Pons (tissue), 1 donor: Measurements from ENCODE around the gene RTN4.
A peak's percentile ranks its signal among the peaks of the same experiment; 100 is the strongest.

Experiments used
- DNase-seq: peaks from one replicate; pipeline ENCODE4 v3.0.0-alpha.2; 2016; ENCODE audit warnings: low spot score

Gene RTN4

DNA sequence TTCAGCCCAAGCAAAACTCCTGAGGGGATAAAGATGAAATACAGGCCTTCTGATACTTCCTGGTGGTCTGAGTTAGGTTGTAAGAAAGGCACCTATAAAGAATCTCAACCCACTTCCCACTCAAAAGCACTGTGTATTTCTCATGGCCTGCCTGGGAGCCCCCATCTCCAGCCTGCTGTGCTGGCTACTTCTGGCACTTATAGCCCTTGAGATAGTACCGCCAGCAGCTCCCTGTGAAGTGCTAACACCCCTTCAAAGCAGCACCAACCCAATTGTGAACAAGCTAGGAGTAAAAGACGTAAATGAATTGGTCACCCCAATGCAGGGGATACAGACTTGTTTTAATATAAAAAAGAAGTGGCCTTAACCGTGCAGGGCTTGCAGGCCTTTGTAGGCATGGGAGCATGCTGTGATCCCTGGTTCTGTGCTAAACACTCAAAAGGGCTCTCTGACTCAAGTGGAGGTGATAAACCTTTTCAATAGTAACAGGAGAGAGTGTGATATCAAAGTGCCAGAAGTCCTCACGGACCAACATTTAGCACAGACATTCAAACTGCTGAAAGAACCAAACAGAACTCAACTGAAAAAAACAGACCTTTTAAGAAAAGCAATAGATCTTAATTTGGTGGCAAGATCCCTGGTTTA, 80.8 kb downstream of the RTN4 start:
- DNase-seq: no peak

- DNase-seq: no peak
Observed at GRCh38 chr2:54968561-54969218, 81.6 kb downstream of the RTN4 start.

- no peak for DNase-seq
Observed at GRCh38 chr2:54967759-54968365, 82.4 kb downstream of the RTN4 start.

DNA sequence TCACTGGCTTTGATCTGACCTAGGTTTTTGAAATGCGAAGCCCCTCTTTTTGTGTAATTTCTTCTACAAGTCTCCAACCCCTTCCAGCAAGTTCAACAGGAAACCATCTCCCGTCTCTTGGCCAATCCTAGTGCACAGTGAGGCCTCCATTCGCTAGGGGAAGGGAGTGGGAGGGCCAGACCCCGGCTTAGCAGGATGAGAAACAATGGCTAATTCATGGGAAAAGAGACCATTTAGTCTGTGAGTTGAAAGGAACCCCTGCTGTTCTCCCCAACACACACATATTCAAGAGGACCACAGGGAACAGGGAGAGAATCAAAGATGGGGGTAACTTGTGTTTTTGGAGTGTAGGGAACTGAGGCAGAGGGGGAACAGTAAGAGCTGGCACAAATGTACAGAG, 83.0 kb downstream of the RTN4 start:
- peak; percentile 69 for DNase-seq

DNA sequence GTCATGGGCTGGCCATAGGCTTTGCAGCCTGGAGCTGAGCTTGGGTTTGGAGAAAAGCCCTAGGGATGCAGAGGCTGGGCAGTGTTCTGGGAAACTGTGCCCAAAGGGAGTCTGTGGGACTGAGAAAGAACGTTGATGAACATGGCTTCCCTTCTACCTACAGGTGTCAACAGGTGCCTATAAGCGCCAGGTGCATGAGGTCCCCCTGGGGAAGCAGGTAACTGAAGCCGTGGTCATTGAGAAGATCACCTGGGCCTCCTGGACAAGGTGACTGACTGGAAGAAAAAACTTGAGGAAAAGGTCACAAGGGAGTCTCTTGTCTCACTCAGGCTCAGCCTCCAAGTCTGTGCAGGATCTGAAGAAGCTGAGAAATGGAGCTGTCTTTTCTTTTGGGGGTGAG, 83.4 kb downstream of the RTN4 start:
- DNase-seq: no peak

- no peak for DNase-seq
Observed at GRCh38 chr2:54966165-54966832, 84.0 kb downstream of the RTN4 start.

- no peak for DNase-seq
Observed at GRCh38 chr2:54965425-54965824, 84.8 kb downstream of the RTN4 start.

- no peak for DNase-seq
Observed at GRCh38 chr2:54964816-54965215, 85.4 kb downstream of the RTN4 start.

GRCh38 chr2:54964271-54964670, 86.0 kb downstream of the RTN4 start:
- no peak for DNase-seq

DNA sequence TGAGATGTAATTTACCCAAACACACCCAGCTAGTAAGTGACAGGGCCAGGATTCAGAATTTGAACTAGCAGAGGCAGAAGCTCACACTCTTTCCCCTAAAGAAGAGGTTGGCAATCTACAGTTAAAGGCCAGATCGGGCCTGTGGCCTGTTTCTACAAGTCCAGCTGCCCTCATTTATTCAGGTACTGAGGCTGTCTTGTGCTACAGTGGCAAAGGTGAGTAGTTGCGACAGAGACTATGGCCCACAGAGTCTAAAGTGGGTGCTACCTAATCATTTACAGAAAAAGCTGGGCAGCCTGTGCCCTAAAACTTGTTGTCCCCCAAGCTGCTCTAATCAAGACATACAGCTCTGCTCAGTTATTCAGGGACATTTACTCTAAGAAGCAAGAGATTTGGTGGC, 86.8 kb downstream of the RTN4 start:
- DNase-seq: no peak

GRCh38 chr2:54962935-54963440, 87.3 kb downstream of the RTN4 start:
- no peak for DNase-seq

DNA sequence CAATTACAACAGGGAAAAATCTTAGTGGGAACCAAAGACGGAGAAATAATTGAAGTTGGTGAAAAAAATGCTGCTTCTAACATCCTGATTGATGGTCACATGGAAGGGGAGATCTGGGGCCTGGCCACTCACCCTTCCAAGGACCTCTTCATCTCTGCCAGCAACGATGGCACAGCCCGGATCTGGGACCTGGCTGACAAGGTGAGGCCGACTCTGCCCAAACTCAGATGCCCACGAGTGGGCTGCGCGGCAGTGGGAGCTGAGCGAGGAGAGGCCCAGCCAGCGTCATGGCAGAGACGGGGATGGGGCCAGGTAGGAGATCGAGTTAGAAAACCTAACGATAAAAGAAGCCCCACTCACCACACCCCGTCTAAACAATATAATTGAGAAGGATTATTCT, 87.7 kb downstream of the RTN4 start:
- DNase-seq: no peak

- no peak for DNase-seq
Observed at GRCh38 chr2:54960164-54960563, 90.1 kb downstream of the RTN4 start.

- DNase-seq: peak; percentile 58
Observed at GRCh38 chr2:54958717-54959371, 91.4 kb downstream of the RTN4 start.

DNA sequence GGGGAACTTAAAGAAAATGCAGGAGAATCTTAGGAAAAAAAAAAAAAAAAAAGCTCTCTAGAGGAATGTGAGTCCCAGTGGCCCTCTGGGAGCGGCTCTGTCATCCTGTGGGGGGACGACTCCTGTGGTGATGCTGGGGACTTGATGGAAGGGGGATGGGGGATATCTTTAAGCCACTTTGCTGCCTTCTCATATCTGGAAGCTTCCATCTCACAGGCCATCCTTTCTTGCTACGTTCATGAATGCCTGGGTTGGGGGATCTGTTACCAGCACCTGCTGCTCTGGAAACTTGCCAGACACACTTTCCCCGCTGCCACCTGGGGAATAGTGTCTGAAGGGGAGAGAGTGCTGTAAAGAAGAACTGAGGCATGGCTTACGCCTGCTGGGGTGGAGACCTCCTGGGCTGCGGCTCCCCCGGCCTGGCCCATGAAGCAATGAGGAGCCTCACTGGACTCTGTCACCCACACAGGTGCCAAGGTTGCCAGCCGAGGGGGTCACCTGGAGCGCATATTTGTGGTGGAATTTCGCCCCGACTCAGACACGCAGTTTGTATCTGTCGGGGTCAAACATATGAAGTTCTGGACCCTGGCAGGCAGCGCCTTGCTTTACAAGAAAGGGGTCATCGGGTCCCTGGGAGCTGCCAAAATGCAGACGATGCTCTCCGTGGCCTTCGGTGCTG, 92.8 kb downstream of the RTN4 start:
- no peak for DNase-seq

GRCh38 chr2:54956111-54956627, 94.1 kb downstream of the RTN4 start:
- DNase-seq: no peak

GRCh38 chr2:54955358-54956110, 94.7 kb downstream of the RTN4 start:
- DNase-seq: no peak

GRCh38 chr2:54954705-54955357, 95.4 kb downstream of the RTN4 start:
- no peak for DNase-seq

GRCh38 chr2:54954158-54954557, 96.1 kb downstream of the RTN4 start:
- no peak for DNase-seq

DNA sequence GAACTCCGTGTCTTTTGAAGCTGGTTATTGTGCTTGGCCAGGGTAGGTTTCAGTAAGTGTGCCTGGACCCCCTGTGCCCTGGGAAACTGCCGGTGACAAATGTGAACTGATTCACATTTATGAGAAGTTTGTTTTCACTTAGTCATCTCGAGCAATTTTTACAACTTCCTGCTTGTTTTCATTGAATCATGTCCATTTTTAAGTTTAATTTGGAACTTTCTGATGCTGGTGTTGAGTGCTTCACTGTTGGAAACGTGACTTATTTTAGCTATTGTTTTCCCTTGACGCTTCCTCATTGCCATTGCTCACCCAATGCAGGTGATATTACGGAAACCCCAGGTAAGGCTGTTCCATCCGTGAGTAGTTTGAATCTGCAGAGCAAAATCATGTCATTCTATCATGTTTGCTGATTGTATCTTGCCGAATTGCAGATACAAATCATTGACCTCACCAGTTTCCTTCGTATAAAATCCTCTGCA, 97.2 kb downstream of the RTN4 start:
- DNase-seq: no peak
